ENCODE data around the gene PLEKHD1.
A peak's percentile ranks its signal among the peaks of the same experiment; 100 is the strongest.
"Not testable (repeated sequence)": the region's sequence is repeated elsewhere in the genome, so short reads cannot be mapped to it uniquely, and the experiment has no call there.

PLEKHD1 gene

GRCh38 chr14:69483765-69484443 lies 624 bp upstream of the PLEKHD1 start:
- DNase-seq = no peak

GRCh38 chr14:69485315-69485660 lies 760 bp downstream of the PLEKHD1 start:
- DNase-seq = no peak

- DNase-seq = no peak
Measured at GRCh38 chr14:69485701-69486100, 1.2 kb downstream of the PLEKHD1 start.

DNA sequence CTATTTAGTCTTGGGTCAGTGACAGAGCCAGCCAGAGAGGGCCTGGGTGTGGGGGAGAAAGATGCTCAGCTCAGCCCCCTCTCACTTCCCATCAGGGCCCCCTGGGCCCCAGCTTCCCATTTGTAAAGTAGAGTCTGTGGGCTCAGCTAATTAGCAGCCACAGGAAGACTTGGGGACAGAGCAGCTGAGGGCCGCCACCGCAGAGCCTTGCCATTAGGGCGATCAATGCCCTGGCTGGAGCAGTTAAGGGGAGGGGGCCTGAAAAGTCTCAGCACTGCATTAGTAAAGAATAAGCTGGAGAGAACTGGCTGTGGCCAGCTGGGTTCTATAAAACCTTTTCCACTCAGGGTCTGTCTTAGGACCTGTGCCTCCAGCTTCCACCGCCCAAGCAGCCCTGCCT lies 2.7 kb downstream of the PLEKHD1 start:
- no peak for DNase-seq

- DNase-seq = no peak
Measured at GRCh38 chr14:69487771-69488170, 3.2 kb downstream of the PLEKHD1 start.

DNA sequence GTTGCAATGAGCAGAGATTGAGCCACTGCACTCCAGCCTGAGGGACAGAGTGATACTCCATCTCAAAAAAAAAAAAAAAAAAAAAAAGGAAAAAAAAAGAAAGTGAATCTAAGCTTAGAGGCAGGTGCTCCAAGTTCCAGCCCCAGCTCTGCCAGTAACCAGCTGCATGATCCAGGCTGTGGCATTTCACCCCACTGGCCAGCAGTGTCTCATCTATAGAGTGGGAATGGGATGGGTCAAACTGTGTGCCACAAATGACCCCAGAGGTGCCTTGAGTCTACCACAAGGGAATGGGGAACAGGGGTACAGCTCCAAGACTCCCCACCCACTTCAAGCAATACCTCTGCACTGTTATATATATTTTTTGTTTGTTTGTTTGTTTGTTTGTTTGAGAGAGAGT lies 5.0 kb downstream of the PLEKHD1 start:
- DNase-seq = no peak

DNA sequence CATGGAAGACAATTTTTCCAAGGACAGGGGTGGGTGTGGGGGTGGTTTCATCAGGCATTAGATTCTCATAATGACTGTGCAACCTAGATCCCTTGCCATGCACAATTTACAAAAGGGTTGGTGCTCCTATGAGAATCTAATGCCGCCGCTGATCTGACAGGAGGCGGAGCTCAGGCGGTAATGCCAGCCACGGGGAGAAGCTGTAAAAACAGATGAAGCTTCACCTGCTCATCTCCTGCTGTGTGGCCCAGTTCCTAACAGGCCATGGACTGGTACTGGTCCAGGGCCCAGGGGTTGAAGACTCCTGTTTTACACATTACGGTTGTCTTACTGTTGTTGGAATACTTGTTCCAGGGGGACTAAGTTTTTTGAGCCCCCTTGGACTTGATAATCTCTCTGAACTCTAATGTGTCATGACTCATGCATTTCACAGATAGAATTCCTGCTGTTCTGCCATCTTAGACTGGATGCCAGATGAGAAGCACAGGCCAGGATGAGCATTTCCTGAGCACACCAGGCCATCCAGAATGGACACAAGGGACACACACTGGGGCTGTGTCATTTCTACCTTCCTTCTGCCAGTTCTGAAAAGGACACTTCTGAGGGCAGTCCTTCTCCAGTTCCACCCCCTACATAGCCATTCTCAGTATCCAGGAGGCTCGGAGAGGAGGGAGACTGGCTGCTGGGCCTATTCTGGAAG lies 5.8 kb downstream of the PLEKHD1 start:
- DNase-seq = peak; percentile 36

- peak; percentile 5 for DNase-seq
Measured at GRCh38 chr14:69491193-69491592, 6.7 kb downstream of the PLEKHD1 start.

- no peak for DNase-seq
Measured at GRCh38 chr14:69493038-69493437, 8.5 kb downstream of the PLEKHD1 start.

DNA sequence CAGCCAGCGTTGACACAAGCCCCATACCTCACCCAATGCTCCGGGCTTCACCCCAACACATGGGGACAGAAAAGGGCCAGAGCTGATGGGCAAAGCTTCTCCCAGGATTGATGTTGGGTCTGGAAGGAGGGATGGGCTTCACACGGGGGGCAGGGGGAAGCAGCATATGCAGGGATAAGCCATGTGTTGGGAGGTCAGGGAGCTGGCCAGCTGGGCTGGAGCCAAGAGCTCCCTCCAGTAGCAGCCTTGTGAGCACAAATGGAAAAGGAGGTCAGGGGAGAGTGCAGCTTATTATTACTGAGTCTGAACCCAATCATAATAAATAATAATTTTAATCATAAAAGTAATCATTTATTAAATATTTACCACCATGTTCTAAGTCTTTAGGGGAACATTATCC lies 9.3 kb downstream of the PLEKHD1 start:
- no peak for DNase-seq

DNA sequence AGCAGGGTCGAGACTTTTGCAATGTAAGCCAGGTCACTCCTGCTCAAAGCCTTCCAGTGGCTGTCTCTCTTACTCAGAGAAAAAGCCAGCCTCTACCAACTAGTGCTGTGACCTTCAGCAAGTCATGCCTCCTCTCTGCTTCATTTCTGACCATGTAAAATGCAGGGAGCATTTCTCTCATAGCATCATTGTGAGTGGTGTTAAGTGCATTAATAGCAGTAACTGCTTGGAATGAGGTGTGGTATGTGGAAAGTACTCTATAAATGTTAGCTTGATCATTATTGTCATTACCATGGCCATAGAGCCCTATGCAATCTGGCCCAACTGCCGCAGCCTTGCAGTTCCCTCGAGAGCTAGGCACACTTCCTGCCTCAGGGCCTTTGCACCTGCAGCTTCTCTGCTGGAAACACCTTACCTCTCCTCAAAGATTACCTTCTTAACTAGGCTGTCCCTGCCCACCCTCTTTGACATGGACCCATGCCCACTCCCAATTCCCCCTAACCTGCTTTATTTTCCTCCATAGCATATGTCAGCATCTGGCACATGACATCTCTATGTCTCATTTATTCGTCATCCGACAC lies 10.9 kb downstream of the PLEKHD1 start:
- DNase-seq = no peak

DNA sequence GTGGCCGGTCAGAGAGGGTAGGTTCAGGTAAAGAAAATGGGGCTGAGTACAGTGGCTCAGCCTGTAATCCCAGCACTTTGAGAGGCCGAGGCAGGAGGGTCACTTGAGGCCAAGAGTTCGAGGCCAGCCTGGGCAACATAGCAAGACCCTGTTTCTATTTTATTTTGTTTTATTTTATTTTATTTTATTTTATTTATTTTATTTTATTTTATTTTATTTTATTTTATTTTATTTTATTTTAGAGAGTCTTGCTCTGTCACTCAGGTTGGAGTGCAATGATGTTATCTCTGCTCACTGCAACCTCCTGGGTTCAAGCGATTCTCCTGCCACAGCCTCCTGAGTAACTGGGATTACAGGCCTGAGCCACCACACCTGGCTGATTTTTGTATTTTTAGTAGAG lies 13.3 kb downstream of the PLEKHD1 start:
- DNase-seq = not testable (repeated sequence)

- not testable (repeated sequence) for DNase-seq
Measured at GRCh38 chr14:69498286-69498685, 13.8 kb downstream of the PLEKHD1 start.

DNA sequence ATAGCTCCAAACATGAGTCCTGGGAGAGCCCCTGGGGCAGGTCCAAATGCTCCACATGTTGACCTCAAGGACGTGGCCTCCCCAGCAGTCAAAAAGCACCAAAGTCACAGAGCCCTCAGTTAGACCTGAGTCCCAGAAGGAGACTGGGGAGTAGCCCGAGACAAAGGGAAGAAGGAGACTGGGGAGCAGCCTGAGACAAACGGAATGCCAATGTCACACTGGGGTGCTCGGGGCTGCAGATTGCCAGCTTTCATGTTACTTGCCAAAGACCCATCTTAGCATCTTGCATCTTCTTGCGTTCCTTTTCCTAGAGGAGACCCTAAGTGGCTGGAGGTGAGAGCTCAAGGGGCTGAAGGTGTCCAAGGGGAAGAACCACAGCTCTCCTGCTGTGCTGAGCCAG lies 14.9 kb downstream of the PLEKHD1 start:
- DNase-seq = no peak

DNA sequence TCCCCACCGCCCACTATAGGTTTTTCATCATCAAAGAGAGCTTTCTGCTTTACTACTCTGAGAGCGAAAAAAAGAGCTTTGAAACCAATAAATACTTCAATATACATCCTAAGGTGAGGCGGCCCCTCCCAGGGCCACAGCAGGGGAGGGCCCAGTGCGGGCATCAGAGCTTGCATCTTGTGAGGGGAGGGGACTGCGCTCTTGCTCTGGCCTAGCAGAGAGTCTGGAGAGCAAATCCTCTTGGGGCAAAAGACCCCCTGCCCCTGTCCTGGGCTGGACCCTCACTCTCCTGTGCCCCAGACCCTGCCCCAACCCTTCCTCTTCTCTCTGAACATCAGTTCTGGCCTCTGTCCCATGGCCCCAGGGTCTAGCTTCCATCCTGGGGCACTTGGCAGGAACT lies 15.6 kb downstream of the PLEKHD1 start:
- no peak for DNase-seq

DNA sequence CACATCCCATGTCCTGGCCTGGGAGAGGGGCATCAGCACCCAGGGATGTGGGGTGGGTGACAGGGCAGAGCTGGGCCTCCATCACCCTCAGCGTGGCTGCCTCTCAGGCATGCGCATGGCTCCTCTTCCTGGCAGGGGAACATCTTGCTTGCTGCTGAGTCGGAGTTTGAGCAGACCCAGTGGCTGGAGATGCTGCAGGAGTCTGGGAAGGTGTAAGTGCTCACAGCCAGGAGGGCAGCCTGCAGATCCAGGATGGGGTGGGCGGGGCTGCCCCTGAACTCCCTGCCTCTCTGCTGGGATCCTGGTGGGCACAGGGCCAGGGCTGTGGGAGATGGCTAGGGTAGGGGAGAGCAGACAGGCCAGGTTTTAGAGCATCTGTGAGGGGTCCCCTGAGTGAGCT lies 16.2 kb downstream of the PLEKHD1 start:
- no peak for DNase-seq

DNA sequence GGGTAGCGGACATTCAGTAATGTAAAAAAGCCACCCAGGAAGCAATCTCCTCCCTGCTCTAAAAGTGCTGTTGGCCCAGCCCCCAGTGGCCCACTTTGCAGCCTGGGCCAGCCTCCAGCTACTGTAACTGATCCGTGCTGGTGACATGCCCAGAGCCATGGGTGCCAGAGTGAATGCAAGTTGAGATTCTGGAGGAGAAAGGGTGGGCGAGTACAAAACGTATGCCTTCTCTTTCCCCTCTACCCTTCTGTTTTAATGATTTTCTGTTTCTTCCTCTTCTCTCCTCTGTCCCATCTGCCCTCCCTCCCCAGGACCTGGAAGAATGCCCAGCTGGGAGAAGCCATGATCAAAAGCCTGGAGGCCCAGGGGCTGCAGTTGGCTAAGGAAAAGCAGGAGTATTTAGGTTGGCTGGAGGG lies 16.9 kb downstream of the PLEKHD1 start:
- no peak for DNase-seq

GRCh38 chr14:69504775-69505174 lies 20.2 kb downstream of the PLEKHD1 start:
- DNase-seq = no peak

- DNase-seq = no peak
Measured at GRCh38 chr14:69505338-69506240, 21.1 kb downstream of the PLEKHD1 start.

DNA sequence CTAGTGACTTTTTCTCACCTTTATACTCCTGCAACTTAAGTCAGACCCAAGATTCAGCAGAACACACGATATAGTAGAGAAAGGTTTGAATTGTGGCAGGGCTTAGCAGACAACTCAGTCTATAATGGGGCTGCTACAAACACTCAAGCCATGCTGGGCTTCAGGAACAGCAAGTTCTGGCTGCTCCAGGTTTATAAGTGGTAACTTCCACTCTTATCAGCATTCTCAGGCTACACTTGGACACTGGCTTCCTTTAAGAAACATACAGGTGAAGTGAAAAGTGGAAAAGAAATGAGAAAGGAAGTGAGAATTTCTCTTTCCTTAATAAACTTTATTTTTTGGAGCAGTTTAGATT lies 21.7 kb downstream of the PLEKHD1 start:
- no peak for DNase-seq

DNA sequence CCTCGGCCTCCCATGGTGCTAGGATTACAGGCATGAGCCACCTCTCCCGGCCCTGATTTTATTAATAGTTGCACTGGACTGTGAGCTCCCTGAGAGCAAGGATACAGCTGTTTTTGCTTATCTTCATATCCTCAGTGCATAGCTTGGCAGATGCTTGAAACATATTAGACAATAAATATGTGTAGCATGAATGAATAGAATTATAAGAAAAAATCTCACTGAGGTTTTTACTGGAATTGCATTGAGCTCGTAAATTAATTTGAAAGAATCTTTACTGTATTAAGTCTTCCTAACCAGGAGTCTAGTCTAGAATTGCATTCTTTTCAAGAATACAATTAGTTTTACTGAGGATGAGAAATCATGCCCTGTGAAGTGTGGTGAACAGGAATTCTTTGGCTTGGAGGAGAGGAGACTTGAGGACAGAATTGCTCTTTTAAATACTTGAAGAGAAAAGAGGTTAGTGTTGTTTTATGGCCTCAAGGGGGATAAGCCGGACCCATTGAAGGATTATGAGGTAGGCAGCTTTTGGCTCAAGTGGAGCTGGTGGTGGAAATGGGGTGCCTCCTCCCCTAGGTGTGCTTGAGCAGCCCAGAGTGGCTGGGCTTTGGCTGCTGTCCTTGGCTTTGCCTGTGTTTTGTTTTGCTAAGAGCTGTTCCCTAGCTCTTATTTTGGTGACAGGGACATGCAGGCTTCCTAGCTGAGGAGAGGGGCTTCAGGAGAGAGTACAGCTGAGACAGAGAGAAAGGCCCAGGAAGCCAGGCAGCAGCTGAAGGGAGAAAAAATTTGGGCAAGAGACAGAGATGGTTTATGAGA lies 34.0 kb downstream of the PLEKHD1 start:
- no peak for DNase-seq

Measured in activated effector memory CD4-positive, alpha-beta T cell treated with anti-CD3 and anti-CD28 coated beads, Interleukin-2, amount 50 U/mL, for 16 hours (primary cell).